ENCODE data around the gene LRRC72.
"Not testable (repeated sequence)": the region's sequence is repeated elsewhere in the genome, so short reads cannot be mapped to it uniquely, and the experiment has no call there.

DNA sequence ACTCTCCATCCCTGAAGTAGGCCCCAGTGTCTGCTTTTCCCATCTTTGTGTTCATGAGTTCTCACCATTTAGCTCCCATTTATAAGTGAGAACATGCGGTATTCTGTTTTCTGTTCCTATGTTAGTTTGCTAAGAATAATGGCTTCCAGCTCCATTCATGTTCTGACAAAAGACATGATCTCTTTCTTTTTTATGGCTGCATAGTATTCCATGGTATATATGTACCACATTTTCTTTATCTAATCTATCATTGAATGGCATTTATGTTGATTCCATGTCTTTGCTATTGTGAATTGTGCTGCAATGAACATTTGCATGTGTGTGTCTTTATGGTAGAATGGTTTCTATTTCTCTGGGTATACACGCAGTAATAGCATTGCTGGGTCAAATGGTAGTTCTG is 6.6 kb upstream of the LRRC72 start:
- TF ChIP-seq, protein P1, sequence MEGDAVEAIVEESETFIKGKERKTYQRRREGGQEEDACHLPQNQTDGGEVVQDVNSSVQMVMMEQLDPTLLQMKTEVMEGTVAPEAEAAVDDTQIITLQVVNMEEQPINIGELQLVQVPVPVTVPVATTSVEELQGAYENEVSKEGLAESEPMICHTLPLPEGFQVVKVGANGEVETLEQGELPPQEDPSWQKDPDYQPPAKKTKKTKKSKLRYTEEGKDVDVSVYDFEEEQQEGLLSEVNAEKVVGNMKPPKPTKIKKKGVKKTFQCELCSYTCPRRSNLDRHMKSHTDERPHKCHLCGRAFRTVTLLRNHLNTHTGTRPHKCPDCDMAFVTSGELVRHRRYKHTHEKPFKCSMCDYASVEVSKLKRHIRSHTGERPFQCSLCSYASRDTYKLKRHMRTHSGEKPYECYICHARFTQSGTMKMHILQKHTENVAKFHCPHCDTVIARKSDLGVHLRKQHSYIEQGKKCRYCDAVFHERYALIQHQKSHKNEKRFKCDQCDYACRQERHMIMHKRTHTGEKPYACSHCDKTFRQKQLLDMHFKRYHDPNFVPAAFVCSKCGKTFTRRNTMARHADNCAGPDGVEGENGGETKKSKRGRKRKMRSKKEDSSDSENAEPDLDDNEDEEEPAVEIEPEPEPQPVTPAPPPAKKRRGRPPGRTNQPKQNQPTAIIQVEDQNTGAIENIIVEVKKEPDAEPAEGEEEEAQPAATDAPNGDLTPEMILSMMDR (conservative IDR thresholded peaks at IDR 0.05) = not testable (repeated sequence)
- TF ChIP-seq ZFX (IDR thresholded peaks at IDR 0.05) = not testable (repeated sequence)

All from C4-2B (cell line).